Measurements from ENCODE around the gene COG5. TPM values are rescaled to one million over a fixed set of nuclear protein-coding genes. Genes with fewer than 3 reads are reported as not detected.

Gene COG5
- total and polyA plus RNA-seq, 4 donors = 4.1 to 27.1 (median 8.4) TPM

DNA sequence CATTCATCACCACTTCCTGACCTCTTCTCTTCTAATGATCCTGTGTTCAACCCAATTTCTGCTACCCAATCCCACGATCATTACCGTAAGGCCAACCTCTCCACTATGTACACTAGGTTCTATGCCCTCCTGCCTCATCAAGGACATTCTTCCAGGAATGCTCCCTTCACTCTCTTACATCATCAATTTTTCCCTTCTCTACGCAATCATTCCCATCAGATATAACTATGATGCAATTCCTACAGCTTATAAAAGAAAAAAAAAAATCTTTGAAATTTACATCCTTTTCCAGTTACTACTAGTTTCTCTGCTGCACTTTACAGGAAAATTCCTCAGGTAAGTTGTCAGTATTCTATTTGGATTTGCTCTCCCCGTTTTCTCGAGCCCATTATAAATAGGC lies 124.7 kb downstream of the COG5 start:
- WGBS = 98% methylated on average over 5 of the region's 5 CpGs
- H3K36me3 ChIP-seq (ENCODE audit: control insufficient read depth in 4 of 4, insufficient read depth in 3 of 4, low read depth in 1 of 4, low read length in 3 of 4) = no peaks in the 10 kb centered on the region
- no peak for DNase-seq (ENCODE audit: low spot score)
- no peak overlapping the region for H3K27ac ChIP-seq (ENCODE audit: low read depth in 1 of 2, low read length in 2 of 2)
- no peak for TF ChIP-seq SP1 (IDR thresholded peaks at IDR 0.05)
- no peak overlapping the region for H3K4me3 ChIP-seq (ENCODE audit: low read depth in 1 of 3, low read length in 3 of 3)
- no peaks in the 10 kb centered on the region for H3K27me3 ChIP-seq (ENCODE audit: control insufficient read depth in 4 of 4, insufficient read depth in 4 of 4, low read length in 3 of 4)
- H3K4me1 ChIP-seq (ENCODE audit: control insufficient read depth in 4 of 4, insufficient read depth in 4 of 4, low read length in 3 of 4) = peaks cover 0 to 1% (median 0%) of the 10 kb centered on the region in 4 donors
- H3K9me3 ChIP-seq (ENCODE audit: control insufficient read depth in 4 of 4, low read length in 3 of 4) = no peaks in the 10 kb centered on the region
- H3K9ac ChIP-seq (ENCODE audit: low read depth in 1 of 2, low read length in 2 of 2) = no peak overlapping the region

DNA sequence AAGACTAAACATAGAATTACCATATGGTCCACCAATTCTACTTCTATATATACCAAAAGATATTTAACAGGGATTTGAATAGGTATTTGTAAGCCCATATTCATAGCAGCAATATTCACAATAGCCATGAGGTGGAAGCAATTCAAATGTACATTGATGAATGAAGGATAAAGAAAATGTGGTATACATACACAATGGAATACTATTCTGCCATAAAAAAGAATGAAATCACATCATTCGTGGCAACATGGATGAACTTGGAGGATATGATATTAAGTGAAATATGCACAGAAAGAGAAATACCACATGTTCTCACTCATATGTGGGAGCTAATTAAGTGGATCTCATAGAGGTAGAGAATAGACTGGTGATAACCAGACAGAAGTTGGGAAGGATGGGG lies 128.0 kb downstream of the COG5 start:
- H3K27ac ChIP-seq (ENCODE audit: low read depth in 1 of 2, low read length in 2 of 2) = no peak overlapping the region
- H3K4me3 ChIP-seq (ENCODE audit: low read depth in 1 of 3, low read length in 3 of 3) = no peak overlapping the region
- H3K36me3 ChIP-seq (ENCODE audit: control insufficient read depth in 4 of 4, insufficient read depth in 3 of 4, low read depth in 1 of 4, low read length in 3 of 4) = no peaks in the 10 kb centered on the region
- peaks cover 0 to 1% (median 0%) of the 10 kb centered on the region in 4 donors for H3K4me1 ChIP-seq (ENCODE audit: control insufficient read depth in 4 of 4, insufficient read depth in 4 of 4, low read length in 3 of 4)
- H3K9me3 ChIP-seq (ENCODE audit: control insufficient read depth in 4 of 4, low read length in 3 of 4) = no peaks in the 10 kb centered on the region
- no peaks in the 10 kb centered on the region for H3K27me3 ChIP-seq (ENCODE audit: control insufficient read depth in 4 of 4, insufficient read depth in 4 of 4, low read length in 3 of 4)
- TF ChIP-seq, protein P1, sequence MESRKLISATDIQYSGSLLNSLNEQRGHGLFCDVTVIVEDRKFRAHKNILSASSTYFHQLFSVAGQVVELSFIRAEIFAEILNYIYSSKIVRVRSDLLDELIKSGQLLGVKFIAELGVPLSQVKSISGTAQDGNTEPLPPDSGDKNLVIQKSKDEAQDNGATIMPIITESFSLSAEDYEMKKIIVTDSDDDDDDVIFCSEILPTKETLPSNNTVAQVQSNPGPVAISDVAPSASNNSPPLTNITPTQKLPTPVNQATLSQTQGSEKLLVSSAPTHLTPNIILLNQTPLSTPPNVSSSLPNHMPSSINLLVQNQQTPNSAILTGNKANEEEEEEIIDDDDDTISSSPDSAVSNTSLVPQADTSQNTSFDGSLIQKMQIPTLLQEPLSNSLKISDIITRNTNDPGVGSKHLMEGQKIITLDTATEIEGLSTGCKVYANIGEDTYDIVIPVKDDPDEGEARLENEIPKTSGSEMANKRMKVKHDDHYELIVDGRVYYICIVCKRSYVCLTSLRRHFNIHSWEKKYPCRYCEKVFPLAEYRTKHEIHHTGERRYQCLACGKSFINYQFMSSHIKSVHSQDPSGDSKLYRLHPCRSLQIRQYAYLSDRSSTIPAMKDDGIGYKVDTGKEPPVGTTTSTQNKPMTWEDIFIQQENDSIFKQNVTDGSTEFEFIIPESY (IDR thresholded peaks at IDR 0.05) = no peak
- TF ChIP-seq TAF1 (conservative IDR thresholded peaks at IDR 0.05) (no peak), FOXA2 (IDR thresholded peaks at IDR 0.05) (no peak), EGR1 (IDR thresholded peaks at IDR 0.05; ENCODE audit: low read depth in 2 of 2) (no peak), SP1 (IDR thresholded peaks at IDR 0.05) (no peak), JUND (IDR thresholded peaks at IDR 0.05) (no peak), YY1 (IDR thresholded peaks at IDR 0.05) (no peak), HNF4A (conservative IDR thresholded peaks at IDR 0.05) (no peak), NR2F2 (IDR thresholded peaks at IDR 0.05) (no peak), GABPA (IDR thresholded peaks at IDR 0.05 in 1 of 2, conservative IDR thresholded peaks at IDR 0.05 in 1 of 2) (no peak), HNF4G (IDR thresholded peaks at IDR 0.05) (no peak), RAD21 (IDR thresholded peaks at IDR 0.05) (no peak)
- TF ChIP-seq, protein P2, sequence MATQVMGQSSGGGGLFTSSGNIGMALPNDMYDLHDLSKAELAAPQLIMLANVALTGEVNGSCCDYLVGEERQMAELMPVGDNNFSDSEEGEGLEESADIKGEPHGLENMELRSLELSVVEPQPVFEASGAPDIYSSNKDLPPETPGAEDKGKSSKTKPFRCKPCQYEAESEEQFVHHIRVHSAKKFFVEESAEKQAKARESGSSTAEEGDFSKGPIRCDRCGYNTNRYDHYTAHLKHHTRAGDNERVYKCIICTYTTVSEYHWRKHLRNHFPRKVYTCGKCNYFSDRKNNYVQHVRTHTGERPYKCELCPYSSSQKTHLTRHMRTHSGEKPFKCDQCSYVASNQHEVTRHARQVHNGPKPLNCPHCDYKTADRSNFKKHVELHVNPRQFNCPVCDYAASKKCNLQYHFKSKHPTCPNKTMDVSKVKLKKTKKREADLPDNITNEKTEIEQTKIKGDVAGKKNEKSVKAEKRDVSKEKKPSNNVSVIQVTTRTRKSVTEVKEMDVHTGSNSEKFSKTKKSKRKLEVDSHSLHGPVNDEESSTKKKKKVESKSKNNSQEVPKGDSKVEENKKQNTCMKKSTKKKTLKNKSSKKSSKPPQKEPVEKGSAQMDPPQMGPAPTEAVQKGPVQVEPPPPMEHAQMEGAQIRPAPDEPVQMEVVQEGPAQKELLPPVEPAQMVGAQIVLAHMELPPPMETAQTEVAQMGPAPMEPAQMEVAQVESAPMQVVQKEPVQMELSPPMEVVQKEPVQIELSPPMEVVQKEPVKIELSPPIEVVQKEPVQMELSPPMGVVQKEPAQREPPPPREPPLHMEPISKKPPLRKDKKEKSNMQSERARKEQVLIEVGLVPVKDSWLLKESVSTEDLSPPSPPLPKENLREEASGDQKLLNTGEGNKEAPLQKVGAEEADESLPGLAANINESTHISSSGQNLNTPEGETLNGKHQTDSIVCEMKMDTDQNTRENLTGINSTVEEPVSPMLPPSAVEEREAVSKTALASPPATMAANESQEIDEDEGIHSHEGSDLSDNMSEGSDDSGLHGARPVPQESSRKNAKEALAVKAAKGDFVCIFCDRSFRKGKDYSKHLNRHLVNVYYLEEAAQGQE (IDR thresholded peaks at IDR 0.05) = no peak
- TF ChIP-seq, protein P3, sequence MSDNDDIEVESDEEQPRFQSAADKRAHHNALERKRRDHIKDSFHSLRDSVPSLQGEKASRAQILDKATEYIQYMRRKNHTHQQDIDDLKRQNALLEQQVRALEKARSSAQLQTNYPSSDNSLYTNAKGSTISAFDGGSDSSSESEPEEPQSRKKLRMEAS (IDR thresholded peaks at IDR 0.05) = no peak
- TF ChIP-seq, protein P4, sequence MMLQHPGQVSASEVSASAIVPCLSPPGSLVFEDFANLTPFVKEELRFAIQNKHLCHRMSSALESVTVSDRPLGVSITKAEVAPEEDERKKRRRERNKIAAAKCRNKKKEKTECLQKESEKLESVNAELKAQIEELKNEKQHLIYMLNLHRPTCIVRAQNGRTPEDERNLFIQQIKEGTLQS (IDR thresholded peaks at IDR 0.05) = no peak
- H3K9ac ChIP-seq (ENCODE audit: low read depth in 1 of 2, low read length in 2 of 2) = no peak overlapping the region
- DNase-seq (ENCODE audit: low spot score) = no peak
- WGBS = 93% methylated on average over 1 of the region's 1 CpG
